Stimulated activated naive CD4-positive, alpha-beta T cell (primary cell): ENCODE data around the gene ACTR3.

Experiments used
- DNase-seq, 6 experiments: peaks; one replicate each; lab custom pipeline; 2025; lab: John Stamatoyannopoulos, UW

Gene ACTR3

GRCh38 chr2:114001152-114001551 is 111.3 kb downstream of the ACTR3 start:
- no peak for DNase-seq

DNA sequence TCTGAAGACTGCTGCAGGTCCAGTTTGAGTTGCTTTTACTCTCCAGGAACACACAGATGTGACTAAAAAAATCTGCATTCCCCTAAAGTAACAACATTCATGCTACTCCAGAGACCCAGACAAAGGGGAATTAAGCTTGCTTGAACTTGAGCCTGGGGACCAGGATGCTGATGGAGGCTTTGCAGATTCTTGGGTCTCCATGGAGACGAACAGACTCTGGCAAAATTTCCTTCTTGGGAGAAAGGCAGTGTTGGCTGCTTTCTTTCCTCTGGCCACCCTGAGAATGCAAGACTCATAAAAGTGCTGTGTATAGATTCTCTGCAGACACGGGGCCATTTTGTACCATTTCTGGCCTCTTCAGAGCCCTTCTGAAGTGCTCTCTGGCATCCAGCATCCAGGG is 112.0 kb downstream of the ACTR3 start:
- no peak for DNase-seq

DNA sequence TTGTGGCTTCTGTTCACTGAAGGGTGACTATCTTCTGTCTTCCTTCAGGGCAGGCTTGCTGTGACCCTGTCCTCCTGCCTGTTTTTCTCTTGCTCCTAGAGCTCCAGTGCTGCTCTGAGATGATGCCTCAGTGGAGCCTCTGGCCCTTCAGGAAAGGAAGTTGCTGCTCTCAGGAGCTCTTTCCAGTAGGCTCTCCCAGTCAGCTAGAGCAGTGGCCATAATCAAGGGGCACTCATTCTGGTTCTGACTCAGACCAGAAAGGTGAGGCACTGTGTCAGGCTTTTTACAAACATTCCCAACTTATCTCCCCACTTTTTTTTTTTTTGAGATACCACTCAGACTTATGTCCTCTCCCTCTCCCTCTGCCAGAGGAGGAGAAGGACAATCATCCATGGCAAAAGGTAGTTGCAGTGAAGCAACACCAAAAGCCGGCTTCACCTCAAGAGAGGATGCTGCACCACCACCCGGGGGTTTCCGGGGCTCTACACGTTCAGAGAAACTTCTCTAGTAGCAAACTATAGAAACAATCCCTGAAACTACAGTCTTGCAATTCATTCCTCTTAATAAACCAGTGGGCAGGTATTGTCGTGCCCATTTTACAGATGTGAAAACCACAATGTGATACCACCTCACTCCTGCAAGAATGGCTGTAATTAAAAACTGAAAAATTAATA is 115.4 kb downstream of the ACTR3 start:
- DNase-seq: no peak

GRCh38 chr2:114006460-114006859 is 116.6 kb downstream of the ACTR3 start:
- DNase-seq: no peak

DNA sequence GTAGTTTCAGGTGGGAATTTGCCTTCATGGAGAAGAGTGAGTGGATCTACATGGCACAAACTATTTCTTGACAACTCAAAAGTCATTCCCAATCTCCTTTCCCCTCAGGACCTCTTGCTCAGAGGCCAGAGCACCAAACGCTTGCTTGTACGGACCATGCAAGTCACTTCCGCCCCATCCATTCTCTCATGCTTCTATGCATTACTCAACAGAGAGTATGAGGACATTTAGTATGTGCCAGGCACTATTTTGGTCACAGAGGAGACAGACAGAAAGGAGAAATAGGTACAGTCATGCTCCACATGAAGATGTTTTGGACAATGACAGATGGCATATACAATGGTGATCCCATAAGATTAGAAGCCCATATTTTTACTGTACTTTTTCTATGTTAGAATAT is 117.5 kb downstream of the ACTR3 start:
- no peak for DNase-seq

- DNase-seq: no peak
Measured at GRCh38 chr2:114008720-114009119, 118.8 kb downstream of the ACTR3 start.

- no peak for DNase-seq
Measured at GRCh38 chr2:114009205-114009944, 119.5 kb downstream of the ACTR3 start.

DNA sequence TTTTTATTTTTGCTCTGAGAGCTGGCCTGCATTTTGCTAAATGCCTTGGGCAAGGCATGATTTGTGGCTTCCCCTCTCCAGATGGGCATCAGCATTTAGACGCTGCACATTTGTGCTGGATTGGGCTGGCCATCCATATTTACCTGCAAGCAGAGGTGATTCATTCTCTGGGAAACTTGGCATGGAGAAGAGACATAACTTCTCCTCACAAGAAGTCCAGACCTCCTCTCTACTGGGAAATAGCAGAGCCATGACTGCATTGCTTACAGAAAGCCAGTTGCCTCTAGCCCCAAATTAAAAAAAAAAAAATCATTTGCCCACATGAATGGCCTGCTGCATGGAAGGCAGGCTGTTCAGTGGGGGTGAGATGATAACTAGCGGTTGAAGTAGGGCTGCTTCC is 120.1 kb downstream of the ACTR3 start:
- no peak for DNase-seq

GRCh38 chr2:114011713-114012112 is 121.8 kb downstream of the ACTR3 start:
- no peak for DNase-seq
